WI38 (cell line): ENCODE data around the gene GADD45GIP1.

Experiments
- H3K4me3 ChIP-seq: 2 replicates; pipeline ENCODE4 v1.5.1; 2011; ENCODE audit warnings: low read depth, mild to moderate bottlenecking, control low read depth, low read length
- TF ChIP-seq, protein P1 (sequence below): IDR thresholded peaks from 2 replicates; pipeline ENCODE4 v1.5.1; 2012; ENCODE audit warnings: low read depth, mild to moderate bottlenecking, control low read depth, low read length

GADD45GIP1 gene

DNA sequence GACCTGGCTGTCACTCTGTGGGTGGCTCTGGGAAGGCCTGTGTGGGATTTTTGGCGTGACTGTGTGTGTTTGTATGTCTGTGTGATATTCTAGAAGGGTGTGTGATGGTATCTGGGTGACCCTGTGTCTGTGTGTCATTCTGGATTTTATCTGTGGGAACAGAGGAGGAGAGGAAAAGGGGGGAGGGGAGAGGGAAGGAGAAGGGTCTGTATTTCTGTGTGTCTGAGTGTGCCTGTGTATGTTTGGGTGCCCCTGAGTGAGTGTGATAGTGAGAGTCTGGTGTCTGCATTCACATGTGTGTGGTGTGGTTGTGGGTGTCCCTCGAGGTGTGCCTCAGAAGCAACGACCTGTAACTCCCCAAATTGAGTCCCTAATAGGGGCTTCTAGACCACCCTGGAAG is 30.2 kb upstream of the GADD45GIP1 start:
- TF ChIP-seq, protein P1, sequence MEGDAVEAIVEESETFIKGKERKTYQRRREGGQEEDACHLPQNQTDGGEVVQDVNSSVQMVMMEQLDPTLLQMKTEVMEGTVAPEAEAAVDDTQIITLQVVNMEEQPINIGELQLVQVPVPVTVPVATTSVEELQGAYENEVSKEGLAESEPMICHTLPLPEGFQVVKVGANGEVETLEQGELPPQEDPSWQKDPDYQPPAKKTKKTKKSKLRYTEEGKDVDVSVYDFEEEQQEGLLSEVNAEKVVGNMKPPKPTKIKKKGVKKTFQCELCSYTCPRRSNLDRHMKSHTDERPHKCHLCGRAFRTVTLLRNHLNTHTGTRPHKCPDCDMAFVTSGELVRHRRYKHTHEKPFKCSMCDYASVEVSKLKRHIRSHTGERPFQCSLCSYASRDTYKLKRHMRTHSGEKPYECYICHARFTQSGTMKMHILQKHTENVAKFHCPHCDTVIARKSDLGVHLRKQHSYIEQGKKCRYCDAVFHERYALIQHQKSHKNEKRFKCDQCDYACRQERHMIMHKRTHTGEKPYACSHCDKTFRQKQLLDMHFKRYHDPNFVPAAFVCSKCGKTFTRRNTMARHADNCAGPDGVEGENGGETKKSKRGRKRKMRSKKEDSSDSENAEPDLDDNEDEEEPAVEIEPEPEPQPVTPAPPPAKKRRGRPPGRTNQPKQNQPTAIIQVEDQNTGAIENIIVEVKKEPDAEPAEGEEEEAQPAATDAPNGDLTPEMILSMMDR: no peak
- no peak overlapping the region for H3K4me3 ChIP-seq

DNA sequence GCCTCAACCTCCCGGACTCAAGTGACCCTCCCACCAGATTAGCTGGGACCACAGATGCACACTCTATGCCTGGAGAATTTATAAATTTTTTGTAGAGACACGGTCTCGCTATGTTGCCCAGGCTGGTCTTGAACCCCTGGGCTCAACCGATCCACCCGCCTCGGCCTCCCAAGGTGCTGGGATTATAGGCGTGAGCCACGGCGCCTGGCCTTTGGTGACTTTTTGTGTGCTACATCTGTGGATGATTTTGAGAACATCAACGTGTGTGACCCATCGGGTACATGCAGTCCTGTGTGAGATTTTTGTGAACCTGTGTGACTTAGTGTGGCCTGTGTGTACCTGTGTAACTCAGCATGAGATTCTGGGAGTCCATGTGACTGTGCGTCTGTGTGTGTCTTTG is 29.7 kb upstream of the GADD45GIP1 start:
- TF ChIP-seq, protein P1: no peak
- no peak overlapping the region for H3K4me3 ChIP-seq

DNA sequence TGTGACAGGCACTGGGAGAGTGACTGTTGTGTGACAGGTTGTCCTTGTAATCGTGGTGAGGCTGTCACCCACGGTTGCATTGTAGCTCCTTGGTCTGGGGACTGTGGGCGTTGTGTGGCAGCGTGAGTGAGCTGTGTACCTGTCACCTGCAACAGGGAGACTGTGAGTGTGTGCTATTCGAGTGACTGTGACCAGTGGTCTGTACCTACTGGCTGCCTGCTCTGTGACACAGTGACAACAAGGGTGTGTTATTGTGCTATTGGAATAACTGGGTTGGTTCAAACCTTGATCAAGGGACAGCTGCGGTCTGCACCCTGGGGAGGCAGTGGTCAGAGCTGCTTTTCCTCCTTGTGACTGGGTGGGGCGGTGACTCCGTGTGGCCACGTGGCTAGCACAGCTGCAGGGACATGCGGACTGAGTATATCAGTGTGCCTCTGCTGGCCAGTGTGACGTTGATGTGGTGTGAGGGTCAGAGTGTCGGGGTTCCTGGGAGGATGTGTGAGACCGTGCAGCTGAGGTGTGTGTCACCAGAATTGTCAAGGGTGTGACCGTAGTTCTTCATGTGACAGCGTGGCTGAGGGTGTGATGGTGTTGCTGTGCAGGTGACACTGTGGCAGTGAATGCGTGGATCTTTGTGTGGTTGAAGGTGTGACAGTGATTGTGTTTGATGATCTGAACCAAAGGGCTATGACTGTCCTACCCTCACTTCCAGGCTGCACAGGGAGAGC is 28.2 kb upstream of the GADD45GIP1 start:
- no peak overlapping the region for H3K4me3 ChIP-seq

DNA sequence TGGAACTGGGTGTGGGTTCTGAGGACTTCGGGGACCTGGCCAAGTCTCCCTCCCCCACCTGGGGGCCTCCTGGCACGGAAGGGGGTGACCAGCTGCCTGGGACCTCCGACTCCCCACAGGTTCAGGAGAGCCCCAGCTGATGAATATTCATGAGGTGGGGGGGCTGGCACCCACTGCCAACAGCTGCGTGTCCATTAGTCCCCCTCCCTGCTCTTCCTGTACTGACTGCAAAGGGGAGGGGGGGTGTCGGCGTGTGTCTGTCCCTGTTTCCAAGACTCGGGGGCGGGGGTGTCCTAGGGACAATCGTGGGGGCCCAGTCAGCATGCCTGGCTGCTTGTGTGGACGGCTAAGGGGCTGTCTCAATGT is 27.6 kb upstream of the GADD45GIP1 start:
- TF ChIP-seq, protein P1: no peak
- H3K4me3 ChIP-seq: no peak overlapping the region

More for the DNA sequence above, 28.2 kb upstream of the GADD45GIP1 start:
- TF ChIP-seq, protein P1: no peak

DNA sequence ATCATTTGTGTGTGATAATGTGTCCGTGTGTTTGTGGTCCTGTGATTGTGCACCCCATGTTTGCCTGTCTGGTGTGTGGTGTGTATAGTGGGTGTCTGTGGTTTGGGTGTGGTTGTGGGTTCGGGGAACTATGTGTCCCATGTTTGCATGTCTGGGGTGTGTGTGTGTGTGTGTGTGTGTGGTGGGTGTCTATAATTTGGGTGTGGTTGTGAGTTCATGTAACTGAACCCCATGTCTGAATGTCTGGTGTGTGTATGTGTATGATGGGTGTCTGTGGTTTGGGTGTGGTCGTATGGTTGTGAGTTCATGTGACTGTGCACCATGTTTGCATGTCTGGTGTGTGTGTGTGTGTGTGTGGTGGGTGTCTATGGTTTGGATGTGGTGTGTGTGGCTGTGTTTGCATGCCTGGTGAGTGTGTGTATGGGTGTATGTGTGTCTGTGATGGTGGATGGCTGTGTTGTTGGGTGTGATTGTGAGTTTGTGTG is 27.2 kb upstream of the GADD45GIP1 start:
- TF ChIP-seq, protein P1: no peak
- H3K4me3 ChIP-seq: no peak overlapping the region

DNA sequence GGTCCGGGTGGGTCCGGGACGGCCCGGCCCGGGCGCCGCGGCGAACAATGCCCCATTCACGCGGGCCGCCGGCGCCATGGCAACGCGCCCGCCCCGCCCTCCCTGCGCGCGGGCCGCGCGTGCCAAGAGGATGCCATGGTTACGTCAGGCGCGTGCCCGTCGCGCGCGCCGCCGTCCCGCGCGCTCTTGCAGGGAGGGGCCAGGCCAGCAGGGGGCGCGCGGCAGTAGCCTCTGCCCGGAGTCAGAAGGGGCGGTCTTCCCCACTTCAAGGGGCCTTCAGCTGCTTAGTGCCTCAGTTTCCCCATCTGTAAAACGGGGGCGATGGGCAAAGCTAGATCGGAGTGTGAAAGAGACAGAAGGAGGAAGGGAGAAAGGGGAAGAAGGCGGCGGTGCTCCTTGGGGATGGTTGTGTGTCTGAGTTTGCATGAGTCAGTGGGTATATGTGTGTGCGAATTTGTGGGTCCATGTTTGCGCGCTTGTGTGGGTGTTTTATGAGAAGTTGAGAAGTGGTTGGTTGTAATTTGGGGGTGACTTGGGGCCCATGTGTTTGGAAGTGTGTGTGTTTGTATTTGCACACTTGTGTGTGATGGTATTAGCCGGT is 26.6 kb upstream of the GADD45GIP1 start:
- H3K4me3 ChIP-seq: peak overlapping the region; percentile 48
- TF ChIP-seq, protein P1: peak; percentile 80

DNA sequence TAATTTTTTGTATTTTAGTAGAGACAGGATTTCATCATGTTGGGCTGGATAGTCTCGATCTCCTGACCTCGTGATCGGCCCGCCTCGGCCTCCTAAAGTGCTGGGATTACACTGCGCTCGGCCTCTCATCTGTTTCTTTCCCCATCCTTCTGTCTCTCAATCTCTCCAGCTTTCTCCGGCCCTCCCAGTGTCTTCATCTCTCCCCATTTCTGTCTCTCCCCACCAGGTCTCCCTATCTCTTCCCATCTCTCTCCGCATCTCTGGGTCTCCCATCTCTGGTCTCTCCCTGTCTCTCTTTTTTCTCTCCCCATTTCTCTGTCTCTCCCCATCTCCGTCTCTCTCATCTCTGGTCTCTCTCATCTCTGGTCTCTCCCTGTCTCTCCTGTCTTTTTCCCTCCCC is 26.1 kb upstream of the GADD45GIP1 start:
- TF ChIP-seq, protein P1: no peak
- H3K4me3 ChIP-seq: peak overlapping the region; percentile 48
